ENCODE measurements around the gene PREB. TPM values are rescaled to one million over a fixed set of nuclear protein-coding genes. Genes with fewer than 3 reads are reported as not detected.

The PREB gene
- total RNA-seq, 3 donors from 2014 or later: 51.5 to 113 (median 69.4) TPM

DNA sequence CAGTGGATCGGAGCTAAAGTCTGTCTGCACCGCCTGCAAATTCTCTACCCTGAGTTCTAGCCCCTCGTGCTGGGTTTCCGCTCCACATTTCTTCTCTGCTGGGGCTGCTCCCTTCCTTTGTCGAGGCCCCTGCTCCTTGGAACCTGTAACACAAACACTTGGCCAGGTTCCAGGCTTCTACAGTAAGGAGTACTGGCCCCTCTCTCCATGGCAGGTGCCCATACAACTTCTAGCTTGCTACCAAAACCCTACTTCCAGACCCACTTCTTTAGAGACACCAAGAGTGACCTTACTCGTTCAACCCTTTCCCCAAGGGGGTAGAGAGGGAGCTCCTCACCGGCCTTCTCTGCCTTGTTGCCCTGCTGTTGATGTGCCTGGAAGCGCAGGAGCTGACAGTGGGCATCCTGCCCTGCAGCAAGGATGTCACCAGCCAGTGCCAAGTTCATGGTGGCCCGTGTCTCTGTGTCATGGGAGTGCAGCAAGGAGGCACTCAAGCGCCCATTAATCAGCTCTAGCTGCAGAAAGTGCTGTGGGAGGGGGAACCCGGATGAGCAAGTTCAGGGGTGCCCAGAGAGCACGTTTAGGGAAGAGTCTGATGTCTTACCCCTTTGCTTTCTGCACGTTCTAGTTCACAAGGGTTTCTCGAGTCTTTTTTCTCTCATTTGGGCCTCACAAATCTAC lies 1.1 kb downstream of the PREB start:
- Histone ChIP-seq H3K4me3 (peak overlapping the region; percentile 92 to 99 (median 99)), H3K27ac (peak overlapping the region; percentile 55 to 88), H3K9me3 (no peaks in the 10 kb centered on the region), H3K4me1 (peaks cover 7 to 10% of the 10 kb centered on the region in 2 donors), H3K36me3 (no peaks in the 10 kb centered on the region), H3K27me3 (no peaks in the 10 kb centered on the region)
- intact Hi-C loops (cut with DNase I; ENCODE audit: low total_unique reads): no loop called here
- TF ChIP-seq POLR2AphosphoS5 (IDR thresholded peaks at IDR 0.05) (no peak), POLR2A (IDR thresholded peaks at IDR 0.05) (no peak)
- TF ChIP-seq, protein P1, sequence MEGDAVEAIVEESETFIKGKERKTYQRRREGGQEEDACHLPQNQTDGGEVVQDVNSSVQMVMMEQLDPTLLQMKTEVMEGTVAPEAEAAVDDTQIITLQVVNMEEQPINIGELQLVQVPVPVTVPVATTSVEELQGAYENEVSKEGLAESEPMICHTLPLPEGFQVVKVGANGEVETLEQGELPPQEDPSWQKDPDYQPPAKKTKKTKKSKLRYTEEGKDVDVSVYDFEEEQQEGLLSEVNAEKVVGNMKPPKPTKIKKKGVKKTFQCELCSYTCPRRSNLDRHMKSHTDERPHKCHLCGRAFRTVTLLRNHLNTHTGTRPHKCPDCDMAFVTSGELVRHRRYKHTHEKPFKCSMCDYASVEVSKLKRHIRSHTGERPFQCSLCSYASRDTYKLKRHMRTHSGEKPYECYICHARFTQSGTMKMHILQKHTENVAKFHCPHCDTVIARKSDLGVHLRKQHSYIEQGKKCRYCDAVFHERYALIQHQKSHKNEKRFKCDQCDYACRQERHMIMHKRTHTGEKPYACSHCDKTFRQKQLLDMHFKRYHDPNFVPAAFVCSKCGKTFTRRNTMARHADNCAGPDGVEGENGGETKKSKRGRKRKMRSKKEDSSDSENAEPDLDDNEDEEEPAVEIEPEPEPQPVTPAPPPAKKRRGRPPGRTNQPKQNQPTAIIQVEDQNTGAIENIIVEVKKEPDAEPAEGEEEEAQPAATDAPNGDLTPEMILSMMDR (IDR thresholded peaks at IDR 0.05): no peak
- DNase-seq (ENCODE audit: low spot score in 2 of 2): no peak

DNA sequence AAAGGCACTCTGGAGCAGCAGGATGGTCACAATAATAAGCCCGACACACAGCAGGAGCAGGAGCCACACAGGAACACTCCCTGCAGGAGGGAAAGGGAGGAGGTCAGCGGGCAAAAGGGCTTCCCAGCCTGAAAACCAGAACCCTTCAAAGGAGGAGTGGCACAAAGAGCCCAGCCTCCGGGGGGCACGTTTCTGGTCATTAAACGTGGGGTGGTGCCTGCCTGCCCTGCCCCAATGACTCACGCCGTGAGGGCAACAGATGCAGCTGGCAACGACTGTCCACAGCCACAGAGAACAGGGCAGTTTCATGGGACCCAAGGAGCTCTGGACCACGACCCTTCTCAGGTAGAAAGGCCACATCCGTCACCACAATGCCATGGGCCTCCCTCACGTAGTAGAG lies 3.0 kb downstream of the PREB start:
- intact Hi-C loops (cut with DNase I; ENCODE audit: low total_unique reads): no loop called here
- TF ChIP-seq POLR2AphosphoS5 (IDR thresholded peaks at IDR 0.05): no peak
- no peak for TF ChIP-seq POLR2A (IDR thresholded peaks at IDR 0.05)
- TF ChIP-seq, protein P1 (IDR thresholded peaks at IDR 0.05): no peak
- no peaks in the 10 kb centered on the region for H3K9me3 ChIP-seq

DNA sequence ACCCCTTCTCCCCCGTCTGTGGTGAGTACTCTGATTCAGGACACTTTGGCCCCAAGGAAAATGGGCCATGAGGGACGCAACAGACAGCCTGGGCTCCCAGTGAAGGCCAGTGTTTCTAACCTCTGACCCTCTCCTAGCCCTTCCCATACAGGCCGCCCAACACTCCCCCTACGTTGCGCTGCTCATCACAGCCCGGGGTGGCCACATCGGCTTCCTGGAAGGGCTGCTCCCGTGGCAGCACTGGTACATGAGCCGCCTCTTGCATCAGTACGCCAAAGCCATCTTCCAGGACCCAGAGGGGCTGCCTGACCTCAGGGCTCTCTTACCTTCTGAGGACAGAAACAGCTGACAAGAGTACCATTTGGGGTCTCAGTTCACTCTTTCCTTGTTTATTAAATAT lies 4.0 kb downstream of the PREB start:
- Histone ChIP-seq H3K4me1 (peaks cover 7 to 10% of the 10 kb centered on the region in 2 donors), H3K27ac (peak overlapping the region in 1 of 2 donors; percentile 22), H3K4me3 (no peak overlapping the region), H3K27me3 (no peaks in the 10 kb centered on the region), H3K36me3 (no peaks in the 10 kb centered on the region), H3K9me3 (no peaks in the 10 kb centered on the region)
- no peak for DNase-seq (ENCODE audit: low spot score in 2 of 2)
- TF ChIP-seq POLR2AphosphoS5 (IDR thresholded peaks at IDR 0.05): no peak
- TF ChIP-seq POLR2A (IDR thresholded peaks at IDR 0.05): no peak
- TF ChIP-seq, protein P1 (IDR thresholded peaks at IDR 0.05): no peak
- intact Hi-C loops (cut with DNase I; ENCODE audit: low total_unique reads): no loop called here

More for the DNA sequence above, 3.0 kb downstream of the PREB start:
- peaks cover 7 to 10% of the 10 kb centered on the region in 2 donors for H3K4me1 ChIP-seq
- no peaks in the 10 kb centered on the region for H3K36me3 ChIP-seq
- DNase-seq (ENCODE audit: low spot score in 2 of 2): no peak
- H3K4me3 ChIP-seq: no peak overlapping the region
- H3K27me3 ChIP-seq: no peaks in the 10 kb centered on the region
- H3K27ac ChIP-seq: peak overlapping the region in 1 of 2 donors; percentile 55

DNA sequence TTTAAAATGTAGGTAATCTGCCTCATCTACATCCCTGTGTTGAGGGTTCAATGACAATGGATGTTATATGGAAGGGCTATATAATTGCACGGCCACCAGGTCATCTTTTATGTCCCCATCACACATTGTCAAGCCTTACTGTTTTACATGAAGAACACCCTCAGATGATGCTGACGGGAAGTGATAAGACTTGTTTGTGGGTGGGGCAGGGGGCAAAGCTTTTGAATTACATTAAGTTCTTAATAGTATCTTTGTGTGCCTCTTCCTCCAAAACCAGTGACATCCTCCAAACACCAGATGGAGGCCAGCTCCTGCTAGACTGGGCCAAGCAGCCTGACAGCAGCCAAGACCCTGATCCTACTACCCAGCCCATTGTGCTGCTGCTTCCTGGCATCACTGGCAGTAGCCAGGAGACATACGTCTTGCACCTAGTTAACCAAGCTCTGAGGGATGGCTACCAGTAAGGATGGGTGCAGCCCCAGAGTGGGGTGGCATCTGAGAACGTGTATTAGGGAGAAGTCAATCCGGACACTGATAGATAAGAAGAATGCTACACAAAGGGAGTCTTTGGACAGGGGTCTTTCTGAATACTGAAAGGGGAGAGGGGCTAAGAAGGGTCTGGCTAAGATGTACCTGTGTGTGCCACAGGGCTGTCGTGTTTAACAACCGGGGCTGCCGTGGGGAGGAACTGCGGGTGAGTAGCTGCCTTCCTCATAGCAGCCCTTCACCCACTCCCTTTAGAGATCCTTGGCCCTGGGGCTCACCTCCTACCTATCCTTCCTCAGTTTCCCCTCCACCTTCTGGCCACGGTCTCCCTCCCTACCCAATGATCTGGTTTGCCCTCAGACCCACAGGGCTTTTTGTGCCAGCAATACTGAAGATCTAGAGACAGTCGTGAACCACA lies 5.5 kb downstream of the PREB start:
- peaks cover 7 to 10% of the 10 kb centered on the region in 2 donors for H3K4me1 ChIP-seq
- no peak overlapping the region for H3K4me3 ChIP-seq
- TF ChIP-seq POLR2A (IDR thresholded peaks at IDR 0.05): no peak
- TF ChIP-seq, protein P1 (IDR thresholded peaks at IDR 0.05): no peak
- TF ChIP-seq POLR2AphosphoS5 (IDR thresholded peaks at IDR 0.05): no peak
- no peak overlapping the region for H3K27ac ChIP-seq
- no peaks in the 10 kb centered on the region for H3K27me3 ChIP-seq
- intact Hi-C loops (cut with DNase I; ENCODE audit: low total_unique reads): loop anchor here (2.0 kb wide), 1 partner anchor 34 kb away; no protein-coding TSS in a partner anchor
- no peaks in the 10 kb centered on the region for H3K36me3 ChIP-seq
- no peak for DNase-seq (ENCODE audit: low spot score in 2 of 2)
- no peaks in the 10 kb centered on the region for H3K9me3 ChIP-seq
